HG03378 (cell line): ENCODE data around the gene RAB32.
"Not testable (repeated sequence)": the region's sequence is repeated elsewhere in the genome, so short reads cannot be mapped to it uniquely, and the experiment has no call there.

Source experiments
- ATAC-seq: cut with Tn5 transposase; IDR thresholded peaks from one replicate; pipeline ENCODE4 v1.9.1; 2021; ENCODE audit warnings: mild to moderate bottlenecking, moderate library complexity; ENCODE audit not compliant: unreplicated experiment

RAB32 gene

DNA sequence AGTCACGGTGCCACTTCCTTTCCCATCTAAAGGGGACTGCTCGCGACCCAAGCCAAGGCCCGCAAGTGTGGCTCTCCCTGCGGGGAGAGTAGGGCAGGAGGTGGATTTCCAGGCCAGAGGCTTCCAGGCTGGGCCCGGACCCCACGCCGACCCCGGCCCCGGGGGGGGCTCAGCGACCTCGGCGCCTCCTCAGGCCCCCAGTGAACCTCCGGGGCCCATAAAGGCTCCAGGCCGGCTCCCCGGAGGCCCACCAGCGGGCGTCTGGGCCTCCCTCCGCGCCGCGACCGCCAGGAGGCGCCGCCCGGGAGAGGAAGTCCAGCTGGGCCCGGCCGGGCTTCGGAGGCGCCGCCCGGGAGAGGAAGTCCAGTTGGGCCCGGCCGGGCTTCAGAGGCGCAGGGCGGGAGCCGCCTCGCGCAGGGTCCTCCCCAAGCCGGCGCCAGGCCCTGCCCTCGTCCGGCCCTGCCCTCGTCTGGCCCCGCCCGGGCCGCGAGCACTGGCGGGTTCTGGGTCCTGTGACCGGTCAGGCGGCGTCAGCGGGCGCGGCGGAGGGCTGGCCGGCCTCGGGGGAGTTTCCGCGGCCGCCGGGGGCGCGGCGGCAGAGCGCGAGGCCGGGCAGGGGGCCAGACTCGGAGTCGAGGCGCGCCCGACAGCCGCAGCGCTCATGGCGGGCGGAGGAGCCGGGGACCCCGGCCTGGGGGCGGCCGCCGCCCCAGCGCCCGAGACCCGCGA is at the start of gene RAB32:
TSS of gene RAB32 (plus strand) at position 623 of the 729 bp plus-strand sequence. CDS start at position 662, 39 bp downstream.
- ATAC-seq: no peak

DNA sequence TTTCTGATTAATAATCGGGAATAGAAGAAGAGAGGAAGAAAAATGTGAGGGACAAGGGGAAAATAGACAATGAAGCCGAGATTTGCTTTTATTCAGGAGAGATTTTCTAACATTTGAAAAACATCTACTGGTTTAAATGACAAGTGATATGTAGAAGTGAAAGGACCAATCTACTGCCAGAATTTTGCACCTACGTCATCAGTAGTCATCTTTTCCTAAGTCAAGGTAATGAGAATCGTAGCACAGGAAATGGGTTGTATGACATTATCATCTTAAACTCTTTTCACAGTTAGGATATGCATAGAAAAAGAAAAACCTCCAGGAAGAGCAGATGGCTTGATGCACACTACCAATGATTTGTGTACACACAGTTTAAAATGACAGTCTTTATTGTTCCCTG is 45.3 kb upstream of the RAB32 start:
- ATAC-seq: no peak

DNA sequence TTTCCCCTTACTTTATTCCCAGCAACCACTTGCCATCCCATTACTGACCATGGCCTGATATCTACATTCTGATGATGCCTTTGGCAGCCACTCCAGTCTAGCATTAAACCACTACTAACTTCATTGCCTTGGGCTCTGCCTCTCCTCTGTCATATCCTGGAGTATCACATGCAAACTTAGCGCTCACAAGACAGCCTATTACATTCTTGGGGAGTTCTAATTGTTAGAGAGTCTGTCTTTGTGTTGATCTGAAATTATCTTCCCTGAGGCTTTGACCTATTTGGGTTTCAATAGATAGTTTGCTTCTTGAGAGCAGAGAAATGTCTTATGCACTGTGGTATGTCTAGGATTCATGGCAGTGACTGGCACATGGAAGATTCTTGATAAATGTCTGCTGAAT is 40.5 kb upstream of the RAB32 start:
- ATAC-seq: no peak

GRCh38 chr6:146515212-146515611 is 28.4 kb upstream of the RAB32 start:
- ATAC-seq: no peak

DNA sequence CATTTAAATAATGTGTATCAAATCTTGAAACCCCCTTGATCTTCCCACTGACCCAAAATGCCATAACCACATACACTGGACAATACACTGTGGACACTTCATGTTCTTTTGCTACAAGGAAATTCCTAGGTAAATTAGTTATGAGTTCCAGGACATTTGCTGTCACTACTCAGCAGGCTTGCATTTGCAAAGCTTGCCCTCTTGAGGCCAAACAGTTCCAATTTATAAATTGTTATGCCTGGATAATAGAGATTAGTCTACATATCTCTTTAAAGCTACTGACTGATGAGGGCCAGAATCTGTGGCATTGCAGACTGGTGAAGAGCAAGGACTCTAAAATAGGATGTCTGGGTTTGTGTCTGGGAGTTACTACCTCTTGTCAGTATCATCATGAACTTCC is 17.4 kb upstream of the RAB32 start:
- no peak for ATAC-seq

GRCh38 chr6:146532702-146533101 is 10.9 kb upstream of the RAB32 start:
- ATAC-seq: no peak

GRCh38 chr6:146542881-146543210 is 787 bp upstream of the RAB32 start:
- ATAC-seq: no peak

DNA sequence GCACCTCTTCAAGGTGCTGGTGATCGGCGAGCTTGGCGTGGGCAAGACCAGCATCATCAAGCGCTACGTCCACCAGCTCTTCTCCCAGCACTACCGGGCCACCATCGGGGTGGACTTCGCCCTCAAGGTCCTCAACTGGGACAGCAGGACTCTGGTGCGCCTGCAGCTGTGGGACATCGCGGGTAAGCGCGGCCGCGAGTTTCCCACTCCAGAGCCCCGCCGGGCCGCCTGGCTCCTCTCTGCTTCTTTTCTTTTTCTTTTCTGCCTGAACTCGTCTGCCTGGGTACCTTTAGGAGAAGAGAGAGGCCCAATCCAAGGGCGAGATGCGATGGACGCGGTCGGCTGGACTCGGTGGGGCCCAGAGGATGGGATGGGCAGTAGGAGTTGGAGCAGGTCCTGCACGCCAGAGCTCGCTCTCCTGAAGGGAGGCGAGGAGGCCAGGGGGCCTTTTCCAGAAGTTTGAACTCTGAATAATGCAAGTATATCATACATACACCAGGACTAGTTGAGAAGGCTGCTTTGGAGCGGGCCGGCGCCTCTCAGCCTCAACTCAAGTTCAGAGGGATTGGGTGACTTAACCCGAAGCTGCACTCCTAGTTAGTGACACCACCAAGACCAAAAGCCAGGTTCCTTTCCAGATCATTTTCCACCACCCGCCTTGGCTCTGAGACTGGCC is 445 bp downstream of the RAB32 start:
- ATAC-seq: no peak

- no peak for ATAC-seq
Observed at GRCh38 chr6:146544616-146545182, 1.1 kb downstream of the RAB32 start.

DNA sequence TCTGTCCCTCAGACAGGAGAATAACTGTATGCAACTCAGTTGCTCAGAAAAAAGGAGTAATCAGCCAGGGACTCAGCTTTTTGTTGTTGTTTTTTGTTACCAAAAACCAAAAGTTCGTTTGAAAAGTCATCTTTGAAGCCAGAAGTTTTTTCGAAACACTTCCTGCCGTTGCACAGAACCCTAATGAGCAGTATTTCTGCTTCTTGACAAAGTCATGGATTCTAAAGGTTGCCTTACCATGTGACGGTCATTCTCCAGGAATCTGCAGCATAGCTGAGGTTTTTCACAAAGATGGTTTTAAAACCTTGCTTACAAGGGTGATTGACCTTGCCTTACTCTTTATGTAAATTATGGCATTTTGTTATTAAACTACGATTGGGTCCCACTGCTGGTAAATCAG is 1.9 kb downstream of the RAB32 start:
- ATAC-seq: no peak

DNA sequence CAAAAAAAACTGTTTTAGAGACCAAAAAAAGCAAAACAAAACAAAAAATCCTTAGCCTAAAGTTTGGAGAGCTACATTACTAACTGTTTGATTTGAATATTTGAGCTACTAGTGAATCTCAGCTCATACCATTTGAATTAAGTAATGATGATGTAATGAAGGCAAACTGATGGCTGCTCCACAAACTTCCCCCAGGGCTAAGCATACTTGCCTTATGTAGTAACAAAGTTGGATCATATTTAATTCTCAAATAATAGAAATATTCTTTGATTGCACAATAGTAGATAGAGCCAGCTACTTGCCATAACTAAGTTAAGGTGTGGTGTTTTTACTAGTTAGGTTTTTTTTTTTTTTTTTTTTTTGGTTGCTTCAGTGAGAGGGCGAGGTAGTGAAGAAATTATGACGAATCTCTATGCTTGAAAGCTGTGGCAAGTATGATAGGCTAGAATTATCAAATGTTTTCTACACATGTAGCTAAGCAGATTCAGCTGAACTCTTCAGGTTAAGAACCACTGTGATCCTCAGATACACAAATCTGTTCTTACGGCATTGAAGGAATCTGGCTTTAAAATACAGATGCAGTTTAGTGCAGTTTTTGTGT is 2.9 kb downstream of the RAB32 start:
- ATAC-seq: no peak

DNA sequence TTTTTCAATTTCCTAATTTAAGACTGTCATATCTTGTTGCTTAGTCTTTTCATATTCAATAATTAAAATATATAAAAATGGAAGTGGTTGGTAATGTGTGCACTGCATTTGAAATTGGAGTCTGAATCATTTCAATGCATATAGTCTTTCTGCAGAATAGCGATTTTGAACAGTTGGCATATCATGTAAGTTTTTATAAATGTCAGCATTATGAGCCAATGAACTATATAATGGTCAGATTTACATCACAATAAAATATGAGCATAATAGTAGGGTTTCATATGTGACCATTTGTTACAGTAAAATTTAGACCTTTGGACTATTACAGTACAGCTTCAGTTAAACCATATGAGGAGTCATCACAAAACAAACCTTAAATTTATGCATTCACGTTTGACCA is 4.3 kb downstream of the RAB32 start:
- ATAC-seq: no peak

DNA sequence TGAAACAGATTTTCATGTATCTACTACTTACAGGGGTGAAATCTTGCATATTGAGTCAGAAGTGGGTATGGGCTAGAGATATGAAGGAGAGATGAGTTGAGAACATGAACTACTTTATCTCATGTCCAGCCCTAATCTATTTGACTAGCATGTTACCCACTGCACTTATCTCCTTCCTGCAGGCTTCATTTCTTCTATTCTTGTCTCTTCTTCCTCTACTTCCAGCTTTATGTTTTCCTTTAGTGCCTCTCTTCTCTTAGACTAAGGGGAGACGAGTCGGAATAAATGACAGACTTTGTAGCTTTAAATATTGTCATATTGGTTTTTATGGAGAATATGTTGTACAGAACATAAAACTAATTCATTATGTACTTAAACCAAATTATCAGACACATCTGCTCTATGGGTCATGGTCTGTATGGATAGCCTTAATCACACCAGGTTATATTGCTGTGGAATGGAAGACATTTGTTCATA is 5.3 kb downstream of the RAB32 start:
- no peak for ATAC-seq

DNA sequence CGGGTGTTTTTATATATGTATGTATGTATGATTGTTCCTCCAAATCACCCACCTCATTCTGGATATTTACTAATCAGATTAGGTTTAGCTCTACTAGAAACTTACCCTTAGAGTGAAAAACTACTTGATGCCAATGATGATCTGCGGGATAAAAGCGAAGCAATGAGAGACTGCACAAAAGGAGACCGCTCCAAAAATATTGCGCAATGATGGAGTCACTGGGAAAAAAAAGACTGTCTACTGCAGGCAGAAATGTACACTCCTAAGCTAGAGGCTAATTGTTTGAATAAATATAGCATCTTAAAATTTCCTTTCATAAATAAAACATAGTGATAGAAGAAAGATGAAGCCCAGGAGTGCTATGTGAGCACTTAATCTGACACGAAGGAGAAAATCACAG is 7.3 kb downstream of the RAB32 start:
- no peak for ATAC-seq

DNA sequence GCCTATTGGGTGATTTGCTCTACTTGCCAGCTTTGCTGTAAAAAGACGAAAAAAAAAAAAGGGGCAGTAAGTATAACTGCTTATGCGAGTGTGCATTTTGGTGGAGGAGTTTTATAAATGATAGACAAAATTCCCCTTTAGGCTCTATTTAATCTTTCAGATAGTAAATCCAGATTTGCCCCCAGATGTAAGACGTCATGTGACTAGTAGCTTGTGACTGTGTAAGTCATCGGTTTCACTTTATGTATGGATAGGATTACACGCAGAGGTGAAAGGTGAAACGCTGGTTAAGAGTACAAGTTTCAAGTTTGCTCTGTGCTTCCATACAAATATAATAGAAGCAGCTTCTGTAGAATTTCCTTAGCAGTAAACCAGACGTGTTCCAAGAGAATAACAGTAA is 7.9 kb downstream of the RAB32 start:
- ATAC-seq: no peak

DNA sequence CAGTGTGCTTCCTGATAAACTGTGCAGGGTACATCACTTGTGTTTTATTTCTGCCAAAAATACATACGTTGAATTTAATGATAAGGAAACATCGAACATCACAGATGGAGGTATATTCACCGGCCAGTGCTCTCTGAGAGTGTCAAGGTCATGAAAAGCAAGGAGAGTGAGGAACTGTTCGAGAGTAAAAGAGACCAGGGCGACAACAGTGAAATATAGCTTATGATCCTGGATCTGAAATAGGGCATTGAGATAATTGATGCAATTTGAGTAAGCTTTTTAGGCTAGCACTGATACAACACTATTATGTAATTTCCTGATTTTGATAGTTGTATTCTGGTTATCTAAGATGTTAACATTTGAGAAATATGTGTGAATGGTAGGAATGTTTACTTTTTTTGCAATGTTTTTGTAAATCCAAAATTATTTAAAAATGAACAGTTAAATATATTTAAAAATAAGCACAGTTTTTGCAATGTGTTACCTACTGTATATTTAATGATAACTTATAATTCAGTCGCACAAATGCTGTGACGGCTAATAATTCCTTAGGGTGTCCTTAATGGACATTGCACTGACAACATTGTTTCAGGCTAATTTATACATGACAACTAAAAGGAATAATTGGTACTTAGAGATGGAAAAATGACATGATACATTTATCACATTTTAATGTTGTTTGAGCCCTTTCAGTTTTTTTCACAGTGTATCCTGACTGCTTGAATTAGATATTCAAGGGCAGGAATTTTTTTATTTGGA is 9.9 kb downstream of the RAB32 start:
- ATAC-seq: no peak

- no peak for ATAC-seq
Observed at GRCh38 chr6:146560607-146561006, 17.0 kb downstream of the RAB32 start.

GRCh38 chr6:146566661-146567060 is 23.0 kb downstream of the RAB32 start:
- not testable (repeated sequence) for ATAC-seq

DNA sequence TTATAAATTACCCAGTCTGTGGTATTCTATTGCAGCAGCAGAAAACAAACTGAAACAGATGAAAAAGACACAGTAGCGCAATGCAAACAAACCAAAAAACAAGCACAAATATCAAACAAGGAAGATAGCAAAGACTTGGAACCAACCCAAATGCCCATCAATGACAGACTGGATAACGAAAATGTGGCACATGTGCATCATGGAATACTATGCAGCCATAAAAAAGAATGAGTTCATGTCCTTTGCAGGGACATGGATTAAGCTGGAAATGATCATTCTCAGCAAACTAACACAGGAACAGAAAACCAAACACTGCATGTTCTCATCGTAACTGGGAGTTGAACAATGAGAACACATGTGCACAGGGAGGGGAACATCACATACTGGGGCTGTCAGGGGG is 25.0 kb downstream of the RAB32 start:
- not testable (repeated sequence) for ATAC-seq

DNA sequence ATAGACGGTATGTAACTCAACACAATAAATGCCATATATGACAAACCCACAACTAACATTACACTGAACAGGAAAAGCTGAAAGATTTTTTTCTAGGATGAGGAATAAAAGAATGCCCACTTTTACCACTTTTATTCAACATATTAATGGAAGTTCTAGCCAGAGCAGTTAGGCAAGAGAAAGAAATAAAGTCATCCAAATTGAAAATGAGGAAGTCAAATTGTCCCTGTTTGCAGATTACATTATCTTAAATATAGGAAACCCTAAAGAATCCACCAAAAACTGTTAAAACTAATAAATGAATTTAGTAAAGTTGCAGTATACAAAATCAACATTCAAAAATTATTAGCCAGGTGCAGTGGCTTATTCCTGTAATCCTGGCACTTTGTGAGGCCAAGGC is 30.6 kb downstream of the RAB32 start:
- ATAC-seq: no peak

GRCh38 chr6:146578054-146578453 is 34.4 kb downstream of the RAB32 start:
- no peak for ATAC-seq
